GM19193 (cell line): ENCODE measurements around the gene RBM15.

Experiments
- POLR2A ChIP-seq: IDR thresholded peaks from 4 replicates; pipeline ENCODE4 v1.6.1; 2011; ENCODE audit not compliant: insufficient read depth, insufficient read length; ENCODE audit errors: extremely low read depth

Gene RBM15

GRCh38 chr1:110337704-110338308 is 1.4 kb upstream of the RBM15 start:
- TF ChIP-seq POLR2A: no peak

- TF ChIP-seq POLR2A: peak; percentile 71
These were observed 780 bp upstream of the RBM15 start for GRCh38 chr1:110338309-110338885.

DNA sequence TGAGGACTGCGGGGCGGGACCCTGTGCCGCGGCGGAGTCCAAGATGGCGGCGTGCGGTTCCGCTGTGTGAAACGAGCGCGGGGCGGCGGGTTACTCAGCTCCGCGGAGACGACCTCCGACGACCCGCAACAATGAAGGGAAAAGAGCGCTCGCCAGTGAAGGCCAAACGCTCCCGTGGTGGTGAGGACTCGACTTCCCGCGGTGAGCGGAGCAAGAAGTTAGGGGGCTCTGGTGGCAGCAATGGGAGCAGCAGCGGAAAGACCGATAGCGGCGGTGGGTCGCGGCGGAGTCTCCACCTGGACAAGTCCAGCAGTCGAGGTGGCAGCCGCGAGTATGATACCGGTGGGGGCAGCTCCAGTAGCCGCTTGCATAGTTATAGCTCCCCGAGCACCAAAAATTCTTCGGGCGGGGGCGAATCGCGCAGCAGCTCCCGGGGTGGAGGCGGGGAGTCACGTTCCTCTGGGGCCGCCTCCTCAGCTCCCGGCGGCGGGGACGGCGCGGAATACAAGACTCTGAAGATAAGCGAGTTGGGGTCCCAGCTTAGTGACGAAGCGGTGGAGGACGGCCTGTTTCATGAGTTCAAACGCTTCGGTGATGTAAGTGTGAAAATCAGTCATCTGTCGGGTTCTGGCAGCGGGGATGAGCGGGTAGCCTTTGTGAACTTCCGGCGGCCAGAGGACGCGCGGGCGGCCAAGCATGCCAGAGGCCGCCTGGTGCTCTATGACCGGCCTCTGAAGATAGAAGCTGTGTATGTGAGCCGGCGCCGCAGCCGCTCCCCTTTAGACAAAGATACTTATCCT is 430 bp downstream of the RBM15 start:
- TF ChIP-seq POLR2A: peak; percentile 91

- no peak for TF ChIP-seq POLR2A
These were observed 961 bp downstream of the RBM15 start for GRCh38 chr1:110340207-110340468.

DNA sequence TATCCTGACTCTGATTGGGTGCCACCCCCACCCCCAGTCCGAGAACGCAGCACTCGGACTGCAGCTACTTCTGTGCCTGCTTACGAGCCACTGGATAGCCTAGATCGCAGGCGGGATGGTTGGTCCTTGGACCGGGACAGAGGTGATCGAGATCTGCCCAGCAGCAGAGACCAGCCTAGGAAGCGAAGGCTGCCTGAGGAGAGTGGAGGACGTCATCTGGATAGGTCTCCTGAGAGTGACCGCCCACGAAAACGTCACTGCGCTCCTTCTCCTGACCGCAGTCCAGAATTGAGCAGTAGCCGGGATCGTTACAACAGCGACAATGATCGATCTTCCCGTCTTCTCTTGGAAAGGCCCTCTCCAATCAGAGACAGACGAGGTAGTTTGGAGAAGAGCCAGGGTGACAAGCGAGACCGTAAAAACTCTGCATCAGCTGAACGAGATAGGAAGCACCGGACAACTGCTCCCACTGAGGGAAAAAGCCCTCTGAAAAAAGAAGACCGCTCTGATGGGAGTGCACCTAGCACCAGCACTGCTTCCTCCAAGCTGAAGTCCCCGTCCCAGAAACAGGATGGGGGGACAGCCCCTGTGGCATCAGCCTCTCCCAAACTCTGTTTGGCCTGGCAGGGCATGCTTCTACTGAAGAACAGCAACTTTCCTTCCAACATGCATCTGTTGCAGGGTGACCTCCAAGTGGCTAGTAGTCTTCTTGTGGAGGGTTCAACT is 2.1 kb downstream of the RBM15 start:
- no peak for TF ChIP-seq POLR2A

GRCh38 chr1:110341872-110342331 is 2.7 kb downstream of the RBM15 start:
- no peak for TF ChIP-seq POLR2A

DNA sequence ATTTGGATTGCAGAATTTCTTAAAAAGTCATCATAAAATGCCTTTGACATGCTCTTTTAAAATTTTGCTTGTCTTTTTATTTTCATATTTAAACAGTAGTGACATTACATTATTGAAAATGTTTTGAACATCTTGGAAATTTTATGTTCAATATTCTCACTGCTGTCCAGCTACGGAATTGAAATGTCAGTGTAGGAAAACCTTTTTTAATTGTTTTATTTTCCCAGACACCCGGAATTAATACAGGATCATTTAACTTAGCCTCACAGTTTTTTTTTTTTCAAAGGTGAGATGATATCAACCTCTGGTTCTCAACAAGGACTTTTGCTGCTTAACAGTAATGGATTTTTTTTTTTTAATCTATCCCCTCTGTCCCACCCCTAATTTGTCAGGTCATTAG is 4.1 kb downstream of the RBM15 start:
- no peak for TF ChIP-seq POLR2A

DNA sequence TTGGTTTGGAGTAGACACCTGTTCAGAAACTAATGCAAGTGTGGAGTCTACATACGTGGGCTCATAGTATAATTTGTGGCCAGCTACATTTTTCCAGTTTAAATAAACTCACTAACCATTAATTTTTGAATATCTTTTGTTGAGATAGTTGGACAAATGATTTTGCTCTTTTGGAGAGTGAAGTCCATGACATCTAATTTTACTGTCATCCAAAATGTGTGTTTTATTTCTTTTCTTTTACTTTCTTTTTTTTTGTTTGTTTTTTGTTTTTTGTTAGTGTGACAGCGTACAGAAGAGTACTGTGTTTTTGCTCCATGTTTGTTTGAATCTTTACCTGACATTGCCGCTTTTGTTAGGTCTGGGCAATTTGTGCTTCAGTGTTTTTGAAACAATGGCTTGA is 5.0 kb downstream of the RBM15 start:
- no peak for TF ChIP-seq POLR2A

- TF ChIP-seq POLR2A: no peak
These were observed 6.3 kb downstream of the RBM15 start for GRCh38 chr1:110345480-110345879.

- TF ChIP-seq POLR2A: no peak
These were observed 7.5 kb downstream of the RBM15 start for GRCh38 chr1:110346690-110347089.

DNA sequence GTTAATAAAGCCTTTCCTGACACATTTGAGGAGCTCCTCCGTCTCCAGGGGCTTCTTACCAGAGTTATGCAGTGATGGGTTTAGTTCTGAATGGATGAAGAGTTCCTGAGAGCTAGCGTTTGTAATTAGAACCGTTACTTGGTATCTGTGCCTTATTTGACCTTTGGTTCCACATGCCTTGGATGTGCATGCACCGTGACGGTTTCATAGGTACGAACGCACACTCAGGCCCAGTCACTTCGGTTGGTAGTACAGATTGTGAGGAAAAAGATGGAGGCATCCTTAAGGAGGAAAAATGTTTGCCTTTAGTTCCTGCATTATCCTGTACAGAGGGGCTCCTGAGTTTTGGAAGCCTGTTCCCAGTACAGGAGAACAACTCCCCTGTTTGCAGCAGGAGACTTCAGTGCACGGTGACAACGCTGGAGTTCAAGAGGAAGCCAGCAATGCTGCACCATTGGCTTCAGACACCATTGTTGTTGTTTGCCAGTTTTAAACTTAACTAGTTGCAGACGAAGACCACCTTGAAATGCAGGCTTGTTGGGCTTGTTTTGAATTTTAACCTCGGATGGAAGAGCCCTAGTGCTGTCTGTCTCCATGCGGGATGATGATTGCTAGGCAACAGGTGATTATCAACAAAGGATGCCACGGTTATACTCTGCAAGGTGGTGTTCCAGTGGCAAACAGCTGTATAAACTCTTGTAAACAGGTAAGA is 8.2 kb downstream of the RBM15 start:
- TF ChIP-seq POLR2A: no peak

GRCh38 chr1:110348050-110348449 is 8.9 kb downstream of the RBM15 start:
- no peak for TF ChIP-seq POLR2A

- no peak for TF ChIP-seq POLR2A
These were observed 9.6 kb downstream of the RBM15 start for GRCh38 chr1:110348771-110349170.

DNA sequence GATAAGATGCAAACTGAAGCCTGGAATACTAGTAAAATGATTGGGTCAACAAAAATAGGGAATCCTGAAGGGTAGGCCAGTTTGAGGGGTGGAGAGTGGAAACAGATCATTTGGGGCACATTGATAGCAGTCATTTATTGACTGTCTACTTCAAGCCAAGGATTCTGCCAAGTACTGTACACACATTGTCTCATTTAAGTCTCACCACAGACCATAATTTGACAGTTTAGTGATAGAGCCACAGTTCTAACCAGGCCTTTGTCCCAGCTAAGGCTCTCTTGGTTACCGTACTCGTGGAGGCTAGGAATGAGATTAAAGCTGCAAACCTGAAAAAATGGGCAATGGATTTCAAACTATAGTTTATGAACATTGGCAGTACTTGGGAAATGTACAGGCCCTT is 11.2 kb downstream of the RBM15 start:
- no peak for TF ChIP-seq POLR2A

DNA sequence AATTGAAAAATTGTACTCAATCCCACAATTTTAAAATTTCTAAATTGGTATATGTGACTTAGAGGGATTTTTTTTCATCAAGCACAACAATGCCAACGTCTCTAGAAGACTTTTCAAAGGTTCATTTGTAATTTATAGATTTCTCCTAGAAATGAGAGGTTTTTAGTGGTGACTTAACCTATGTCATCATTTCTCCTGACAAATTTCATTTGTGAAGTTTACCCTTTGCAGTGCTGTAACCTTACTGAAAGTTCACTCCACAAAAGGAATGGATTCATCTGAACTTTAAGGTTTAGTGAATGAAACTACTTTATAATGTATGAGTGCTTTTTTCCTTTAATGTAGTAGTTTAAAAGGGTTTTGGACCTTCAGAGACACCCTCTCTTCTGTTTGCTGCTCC is 16.1 kb downstream of the RBM15 start:
- TF ChIP-seq POLR2A: no peak
